NCI-H748 (cell line): ENCODE data around the gene DRAM2.

ENCODE experiments used
- DNase-seq: peaks from one replicate; lab custom pipeline; 2025; ENCODE audit not compliant: unreplicated experiment; lab: John Stamatoyannopoulos, UW

Gene DRAM2

DNA sequence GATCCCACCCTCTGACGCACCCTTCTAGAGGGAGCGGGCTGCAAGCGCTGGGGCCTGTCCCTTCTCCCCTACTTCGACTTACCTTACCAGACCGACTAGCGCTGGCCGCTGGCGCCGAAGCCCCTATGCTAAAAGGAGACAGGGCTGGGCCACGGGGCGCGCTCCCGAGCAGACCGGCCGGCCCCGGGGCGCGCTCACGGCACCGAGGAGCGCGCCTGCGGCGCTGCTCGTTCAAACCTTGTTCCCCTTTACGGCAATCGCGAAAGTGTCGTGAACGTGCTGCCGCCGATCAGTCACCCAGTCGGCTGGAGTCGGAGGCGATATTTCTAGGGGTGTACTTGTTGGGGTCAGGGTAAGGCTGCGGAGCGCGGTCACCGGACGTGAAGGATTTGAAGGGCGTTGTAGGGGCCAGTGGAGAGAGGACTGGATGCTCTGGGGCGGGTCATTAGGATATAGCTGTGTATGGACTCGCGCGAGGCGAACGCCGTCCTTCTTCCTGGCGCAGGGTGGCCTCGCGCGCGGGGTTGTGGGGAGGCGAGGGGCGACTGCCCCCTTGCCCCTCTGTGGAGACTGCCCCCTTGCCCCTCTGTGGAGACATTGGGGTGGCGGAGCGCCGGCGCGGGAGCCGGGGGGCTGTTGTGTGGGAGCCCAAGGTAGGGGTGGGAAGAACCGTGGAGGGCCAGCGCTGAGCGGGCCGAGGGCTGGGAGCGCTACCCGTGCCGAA lies at the start of gene DRAM2, which contains the start of gene CEPT1:
Gene DRAM2 (minus strand): TSS at position 138 of the 724 bp plus-strand sequence. CDS start 8,539 bp downstream, outside the sequence.
Gene CEPT1 (plus strand): TSS at position 268 of the 724 bp plus-strand sequence. CDS start 7,492 bp downstream, outside the sequence.
- DNase-seq: peak; percentile 96

DNA sequence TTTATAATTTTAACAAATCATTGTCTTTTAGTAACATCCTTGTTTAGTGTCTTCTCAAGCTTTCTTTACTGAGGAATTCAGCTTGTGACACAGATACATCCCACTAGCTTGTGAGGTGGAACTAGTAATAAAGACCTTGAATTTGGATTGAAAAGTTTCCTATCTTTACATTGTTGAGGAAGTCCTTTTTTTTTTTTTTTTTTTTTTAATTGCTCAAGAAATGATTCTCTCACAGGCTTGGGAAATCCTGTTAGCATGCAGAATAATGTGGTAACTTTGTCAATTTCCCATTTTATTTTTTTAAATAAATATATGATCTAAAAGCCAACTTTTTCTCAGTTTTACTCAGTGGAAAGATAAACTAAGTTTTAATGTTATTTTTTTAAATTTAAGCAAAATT lies 44.8 kb upstream of the DRAM2 start:
- DNase-seq: no peak

DNA sequence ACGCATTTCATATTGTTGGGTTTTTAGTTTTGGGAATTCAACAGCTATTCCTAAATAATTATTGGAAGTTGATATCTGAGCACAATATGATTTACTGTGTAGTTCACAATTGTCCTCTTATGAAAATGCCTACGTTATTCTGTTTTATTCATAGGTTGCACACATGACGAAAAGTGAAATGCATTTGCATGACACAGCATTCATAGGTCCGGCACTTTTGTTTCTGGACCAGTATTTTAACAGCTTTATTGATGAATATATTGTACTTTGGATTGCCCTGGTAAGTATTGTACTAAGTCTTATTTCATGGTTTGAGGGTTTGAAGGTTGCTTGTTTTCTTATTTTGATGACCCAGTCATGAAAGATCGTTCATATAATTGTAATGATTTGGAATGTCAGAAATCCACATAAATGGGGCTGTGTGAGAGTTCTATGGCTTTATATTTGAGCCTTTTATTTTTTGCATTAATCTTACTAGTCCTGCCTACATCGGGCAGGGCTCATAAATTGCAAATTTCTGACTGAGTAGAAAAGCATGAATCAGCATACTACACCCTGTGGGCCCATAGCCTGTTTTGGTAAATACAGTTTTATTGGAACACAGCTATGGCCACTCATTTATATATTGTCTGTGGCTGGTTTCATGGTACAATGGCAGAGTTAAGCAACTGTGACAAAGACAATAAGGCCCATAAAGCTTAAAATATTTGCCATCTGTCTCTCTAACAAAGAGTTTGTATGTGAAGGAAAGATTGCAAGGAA lies 43.6 kb upstream of the DRAM2 start:
- no peak for DNase-seq

DNA sequence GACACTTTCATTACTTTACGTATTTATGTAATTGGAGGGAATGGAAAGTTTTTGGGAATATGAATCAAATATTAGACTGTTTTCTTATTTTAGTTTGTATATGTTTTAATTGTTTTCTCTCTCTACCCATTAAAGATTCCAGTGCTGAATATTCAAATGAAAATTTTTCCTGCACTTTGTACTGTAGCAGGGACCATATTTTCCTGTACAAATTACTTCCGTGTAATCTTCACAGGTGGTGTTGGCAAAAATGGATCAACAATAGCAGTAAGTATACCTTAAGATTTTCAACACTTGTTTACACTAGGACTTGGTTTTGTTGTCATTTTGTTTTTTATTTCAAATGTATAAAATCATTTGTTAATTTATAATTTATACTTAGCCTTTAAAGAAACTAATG lies 42.2 kb upstream of the DRAM2 start:
- DNase-seq: no peak

DNA sequence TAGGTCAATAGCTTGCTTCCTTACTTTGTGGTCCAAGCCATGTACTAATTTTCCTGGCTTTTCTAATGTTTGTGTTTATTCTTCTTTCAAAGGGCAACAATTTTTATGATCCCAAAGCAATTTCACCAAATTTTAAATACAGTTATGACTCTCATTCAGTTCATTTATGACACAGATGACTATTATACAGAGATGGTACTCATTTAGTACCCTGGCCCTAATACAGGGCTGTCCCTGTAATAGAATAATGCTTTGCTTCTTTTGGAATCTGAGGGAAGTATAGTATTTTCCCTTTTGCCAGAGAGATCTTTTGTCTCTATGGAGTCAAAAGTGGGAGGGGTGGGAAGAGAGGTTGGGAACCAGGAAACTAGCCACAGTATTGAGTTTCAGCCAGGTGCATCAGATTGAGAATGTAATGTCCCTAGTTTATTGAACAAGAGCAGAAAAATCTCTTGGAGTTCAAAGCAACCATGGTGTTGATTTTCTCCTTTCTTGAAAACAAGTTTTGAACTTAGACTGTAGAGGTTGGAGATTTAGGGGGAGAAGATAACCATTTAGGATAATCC lies 40.2 kb upstream of the DRAM2 start:
- DNase-seq: no peak

DNA sequence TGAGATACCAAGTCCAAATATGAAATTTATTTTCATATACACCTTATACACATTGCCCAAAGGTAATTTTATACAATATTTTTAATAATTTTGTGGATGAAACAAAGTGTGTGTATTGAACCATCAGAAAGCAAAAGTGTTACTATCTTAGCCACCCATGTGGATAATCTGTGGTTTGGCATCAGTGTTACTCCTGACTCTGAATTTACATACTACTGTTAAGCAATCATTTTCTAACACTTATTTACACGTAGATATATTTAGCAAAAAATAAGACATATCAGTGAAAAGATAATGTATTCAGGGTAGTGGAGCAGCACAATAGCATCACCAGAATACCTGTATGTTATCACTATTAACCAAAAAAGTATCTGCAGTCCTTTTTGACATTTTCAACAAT lies 36.8 kb upstream of the DRAM2 start:
- DNase-seq: no peak

DNA sequence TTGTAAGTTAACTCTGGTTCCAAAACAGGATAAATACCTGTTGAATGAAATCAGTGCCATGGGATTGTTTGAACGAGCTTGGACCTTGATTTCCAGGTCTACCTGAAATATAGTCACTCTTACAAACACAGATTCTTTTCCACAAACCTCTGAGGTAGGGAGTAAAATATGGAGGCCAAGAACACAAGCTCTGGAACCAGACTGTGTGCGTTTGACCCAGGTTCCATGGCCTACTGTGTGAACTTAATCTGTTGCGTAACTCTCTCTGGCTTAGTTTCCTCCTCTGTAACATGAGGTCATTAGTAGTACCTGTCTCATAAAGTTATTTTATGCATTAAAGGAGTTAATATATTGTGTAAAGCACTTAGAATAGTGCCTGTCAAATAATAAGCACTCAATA lies 35.5 kb upstream of the DRAM2 start:
- no peak for DNase-seq

DNA sequence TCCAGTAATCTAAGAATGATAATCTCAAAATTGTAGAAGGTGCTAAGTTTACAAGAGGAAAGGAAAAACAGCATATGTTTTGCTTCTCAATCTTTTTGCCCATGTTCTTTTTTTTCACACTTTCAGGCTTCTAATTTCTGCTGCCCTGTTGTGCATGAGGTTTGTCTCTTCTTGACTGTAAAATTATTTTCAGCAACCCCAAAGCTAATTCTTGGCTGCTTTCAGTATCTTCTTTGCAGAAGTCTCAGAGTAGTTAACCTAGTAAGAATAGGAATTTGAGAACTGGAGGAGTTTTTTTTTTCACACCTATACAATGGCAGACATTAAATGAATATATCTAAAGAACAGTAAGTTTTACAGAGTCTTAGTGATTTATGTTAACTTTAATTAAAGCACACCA lies 34.2 kb upstream of the DRAM2 start:
- DNase-seq: no peak

DNA sequence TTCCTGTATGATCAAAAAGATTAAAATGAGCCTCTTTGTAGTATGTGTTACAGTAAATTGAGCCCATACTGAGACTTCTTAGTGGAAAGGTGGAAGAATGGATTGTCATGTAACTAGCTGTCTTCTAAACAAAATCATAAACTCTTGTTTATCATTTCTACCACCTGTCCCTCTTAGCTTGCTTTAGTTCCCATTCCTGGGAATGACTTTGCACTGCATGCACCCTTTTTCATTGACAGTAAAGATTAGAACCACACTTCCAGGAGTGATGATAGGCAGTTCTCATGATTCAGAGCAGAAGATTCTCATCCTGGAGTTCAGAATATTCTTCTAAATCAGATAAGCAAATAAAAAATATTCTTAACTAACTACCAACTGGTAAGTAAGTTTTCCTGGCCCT lies 32.6 kb upstream of the DRAM2 start:
- DNase-seq: no peak

DNA sequence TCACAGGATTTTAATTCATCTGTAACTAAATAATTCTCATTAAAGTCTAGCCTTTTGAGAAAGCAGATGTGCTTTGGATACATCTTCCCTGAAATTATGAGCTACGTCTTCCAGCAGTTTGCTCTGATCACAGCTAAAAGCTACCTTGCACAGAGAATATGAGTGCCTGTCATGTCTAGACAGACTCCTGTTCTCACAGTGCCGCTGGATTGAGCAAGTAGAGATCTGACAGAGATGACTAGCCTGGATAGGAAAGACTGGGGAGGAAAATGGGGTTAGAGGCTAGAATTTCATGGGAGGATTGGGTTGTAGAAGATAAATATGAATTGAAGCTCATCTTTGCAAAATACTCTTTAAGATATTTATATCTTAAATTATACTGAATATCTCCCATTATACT lies 24.3 kb upstream of the DRAM2 start:
- DNase-seq: no peak

DNA sequence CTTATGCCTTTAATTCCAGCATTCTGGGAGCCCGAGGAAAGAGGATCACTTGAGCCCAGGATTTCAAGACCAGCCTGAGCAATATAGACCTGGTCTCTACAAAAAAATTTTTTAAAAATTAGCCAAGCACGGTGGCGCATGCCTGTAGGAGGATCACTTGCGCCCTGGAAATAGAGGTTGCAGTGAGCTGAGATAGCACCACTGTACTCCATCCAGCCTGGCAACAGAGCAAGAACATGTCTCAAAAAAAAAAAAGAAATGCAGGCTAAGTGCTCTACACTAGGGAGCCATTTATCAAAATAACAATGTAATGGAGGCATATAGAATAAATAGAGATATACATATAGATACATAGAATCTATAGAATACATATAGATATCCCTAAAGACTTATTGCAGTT lies 23.5 kb upstream of the DRAM2 start:
- no peak for DNase-seq

DNA sequence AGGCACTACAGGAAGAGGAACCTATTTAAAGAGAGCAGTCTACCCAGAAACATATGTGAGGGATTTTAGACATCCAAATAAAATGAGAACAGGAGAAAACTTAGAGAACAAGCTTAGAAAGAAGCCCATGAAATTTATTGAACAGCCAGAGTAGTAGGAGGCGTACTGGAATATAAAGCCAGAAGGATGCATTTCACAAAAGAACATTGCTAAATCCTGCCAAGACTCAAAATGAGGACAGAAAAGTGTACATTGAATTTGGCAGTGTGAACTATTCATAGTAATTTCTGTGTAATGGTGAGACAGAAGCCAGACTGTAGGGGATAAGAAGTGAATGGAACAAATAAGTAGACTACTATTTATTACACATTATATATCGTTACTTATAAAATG lies 22.6 kb upstream of the DRAM2 start:
- DNase-seq: no peak

DNA sequence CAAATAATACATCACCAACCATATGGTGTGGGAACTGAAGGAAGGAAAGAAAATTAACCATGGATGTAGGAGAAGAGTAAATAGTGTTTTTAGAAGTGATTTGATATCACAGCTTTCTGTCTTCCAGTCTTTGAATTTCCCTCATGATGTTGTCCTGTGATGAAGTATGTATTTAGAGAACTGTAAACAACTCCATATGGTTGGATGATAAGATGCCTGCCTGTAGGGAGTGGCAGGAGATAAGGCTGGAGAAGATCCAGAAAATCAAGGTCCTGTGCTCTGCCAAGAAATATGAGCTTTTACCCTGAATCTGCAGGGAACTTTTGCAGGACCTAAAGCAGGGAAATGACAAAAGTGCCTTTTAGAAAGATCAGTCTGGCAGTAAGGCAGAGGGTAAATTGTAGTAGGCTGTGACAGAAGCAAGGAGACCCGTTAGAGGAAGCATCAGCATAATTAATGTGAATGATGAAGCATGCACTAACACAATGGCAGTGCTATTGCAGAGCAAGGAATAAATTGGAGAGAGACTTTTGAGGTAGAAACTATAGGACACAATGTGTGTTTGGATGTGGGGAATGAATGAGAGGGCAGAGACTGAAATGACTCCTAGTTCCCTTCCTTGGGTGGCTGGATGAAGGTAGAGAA lies 22.1 kb upstream of the DRAM2 start:
- no peak for DNase-seq

DNA sequence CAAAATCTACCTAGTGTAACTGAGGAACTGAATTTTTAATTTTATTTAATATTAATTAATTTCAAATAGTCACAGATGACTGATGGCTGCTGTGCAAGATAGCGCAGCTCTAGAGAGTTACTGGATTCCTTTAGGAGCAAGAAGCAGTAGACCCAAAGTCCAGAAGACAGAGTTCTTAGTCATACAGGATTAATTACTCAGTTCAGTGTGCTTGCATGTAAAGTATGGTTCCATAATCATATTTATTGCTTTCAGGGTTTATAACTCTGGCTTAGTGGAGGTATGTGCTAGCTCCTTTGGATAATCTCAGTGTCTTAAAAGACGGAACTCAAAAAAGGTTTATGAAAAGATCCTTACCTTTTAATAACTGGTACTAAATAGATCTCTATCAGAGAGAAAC lies 17.5 kb upstream of the DRAM2 start:
- no peak for DNase-seq

DNA sequence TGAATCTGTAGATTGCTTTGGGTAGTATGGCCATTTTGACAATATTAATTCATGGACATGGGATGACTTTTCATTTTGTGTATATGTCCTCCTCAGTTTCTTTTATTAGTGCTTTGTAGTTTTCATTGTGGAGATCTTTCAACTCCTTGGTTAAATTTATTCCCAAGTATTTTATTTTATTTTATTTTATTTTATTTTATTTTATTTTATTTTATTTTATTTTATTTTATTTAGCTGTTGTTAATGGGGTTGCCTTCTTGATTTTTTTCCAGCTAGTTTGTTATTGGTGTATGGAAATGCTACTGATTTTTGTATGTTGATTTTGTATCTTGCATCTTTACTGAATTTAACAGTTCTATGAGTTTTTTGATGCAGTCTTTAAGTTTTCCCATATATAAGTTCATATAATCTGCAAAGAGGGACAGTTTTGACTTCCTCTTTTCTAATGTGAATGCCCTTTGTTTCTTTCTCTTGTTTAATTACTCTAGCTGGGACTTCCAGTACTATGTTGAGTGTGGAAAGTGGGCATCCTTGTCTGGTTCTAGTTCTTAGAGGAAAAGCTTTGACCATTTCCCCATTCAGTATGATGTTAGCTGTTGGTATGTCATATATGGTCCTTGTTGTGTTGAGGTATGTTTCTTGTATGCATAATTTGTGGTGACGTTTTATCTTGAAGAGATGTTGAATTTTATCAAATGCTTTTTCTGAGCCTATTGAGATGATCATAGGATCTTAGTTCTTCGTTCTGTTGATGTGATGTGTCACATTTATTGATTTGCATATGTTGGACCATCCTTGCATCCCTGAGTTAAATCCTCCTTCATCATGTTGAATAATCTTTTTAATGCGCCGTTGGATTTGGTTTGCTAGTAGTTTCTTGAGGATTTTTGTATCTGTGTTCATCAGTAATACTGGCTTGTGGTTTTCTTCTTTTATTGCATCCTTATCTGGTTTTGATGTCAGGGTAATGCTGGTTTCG lies 14.4 kb upstream of the DRAM2 start:
- DNase-seq: no peak

DNA sequence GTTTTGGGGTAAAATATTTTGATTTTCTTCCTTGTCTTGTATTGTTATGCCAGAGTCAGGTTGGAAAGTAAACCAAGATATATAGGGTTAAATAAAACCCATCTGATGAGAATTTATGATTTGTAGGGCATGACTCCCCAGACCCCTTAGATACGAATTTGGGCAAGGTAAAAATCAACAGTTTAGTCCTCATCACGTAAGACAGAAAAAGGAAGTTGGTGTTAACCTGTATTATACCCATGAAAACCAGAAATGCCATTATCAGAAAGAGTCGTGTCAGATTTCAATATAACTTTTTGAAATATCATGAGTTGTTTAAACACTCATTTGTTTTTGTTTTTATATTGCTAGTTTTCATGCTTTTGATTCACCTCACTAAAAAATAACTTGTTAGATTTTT lies 11.9 kb upstream of the DRAM2 start:
- no peak for DNase-seq

DNA sequence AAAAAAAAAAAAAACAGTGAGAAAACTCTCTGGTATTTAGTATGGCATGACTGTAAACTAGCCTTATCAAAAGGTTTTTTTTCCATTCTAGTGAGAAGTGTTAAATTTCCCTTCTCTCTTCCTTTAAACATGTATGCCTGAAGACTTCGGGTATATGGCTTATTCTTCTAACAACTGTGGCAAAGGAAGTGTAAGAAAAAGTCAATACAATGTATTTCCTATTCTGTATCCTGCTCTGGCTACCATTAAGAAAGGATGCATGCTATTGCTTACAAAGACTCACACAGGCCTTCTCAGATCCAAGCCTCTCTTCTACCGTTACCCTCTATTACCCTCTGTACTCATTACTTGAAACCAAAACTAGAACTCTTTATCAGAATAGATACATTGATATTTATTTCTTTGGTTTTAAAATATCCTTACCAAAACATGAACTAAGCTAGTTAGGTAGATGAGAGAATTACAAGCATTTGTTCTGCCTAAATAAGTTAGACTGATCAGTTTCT lies 8.5 kb upstream of the DRAM2 start:
- no peak for DNase-seq

DNA sequence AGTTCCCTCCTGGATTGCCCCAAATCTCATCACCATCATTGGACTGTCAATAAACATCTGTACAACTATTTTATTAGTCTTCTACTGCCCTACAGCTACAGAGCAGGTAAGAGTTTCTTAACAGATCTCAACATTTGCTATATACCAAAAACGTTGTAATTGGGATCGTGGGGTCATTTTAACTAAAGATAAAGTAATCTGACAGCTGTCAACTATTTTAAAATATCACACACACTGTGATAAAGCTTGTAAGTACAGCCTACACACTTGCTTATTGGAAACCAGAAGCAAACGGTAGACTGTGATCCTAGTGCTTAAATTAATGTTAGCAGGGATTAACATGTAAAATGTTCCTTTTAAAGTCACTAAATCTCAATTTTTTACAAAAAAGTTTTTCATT lies 8.1 kb upstream of the DRAM2 start:
- DNase-seq: no peak

DNA sequence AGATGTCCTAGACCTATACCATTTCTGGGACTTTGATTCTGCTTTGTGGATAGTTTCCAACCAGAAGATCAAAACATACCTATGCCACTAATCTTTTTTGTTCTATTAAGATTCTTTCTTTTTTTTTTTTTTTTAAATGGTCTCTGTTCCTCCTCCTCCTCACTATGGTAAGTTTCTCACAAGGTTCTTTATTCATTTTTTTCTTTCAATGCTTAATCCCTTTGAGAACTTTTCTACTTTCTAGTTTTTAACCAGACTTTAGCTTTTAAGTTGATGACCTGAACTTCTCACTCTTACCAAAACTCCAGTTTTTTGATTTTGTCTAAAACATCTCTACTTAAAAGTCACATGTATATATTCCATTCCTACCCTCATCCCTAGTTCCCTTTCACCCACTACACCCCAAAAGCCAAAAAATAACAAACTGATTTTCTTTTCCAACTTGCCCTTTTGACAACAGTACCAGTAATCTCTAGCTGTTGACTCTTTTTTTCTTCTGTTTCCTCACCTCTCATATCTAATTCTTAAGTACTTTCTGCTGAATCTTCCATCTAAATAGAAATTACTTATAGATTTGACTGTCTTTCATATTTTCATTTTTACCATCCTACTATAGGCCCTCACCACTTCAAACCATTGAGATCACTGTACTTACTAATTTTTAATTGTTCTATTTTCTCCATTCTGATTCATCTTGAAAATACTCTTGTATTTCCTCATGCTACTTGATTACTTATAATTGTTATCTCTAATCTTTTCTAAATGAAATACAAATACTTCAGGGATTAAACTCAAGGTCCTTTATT lies 6.3 kb upstream of the DRAM2 start:
- no peak for DNase-seq

DNA sequence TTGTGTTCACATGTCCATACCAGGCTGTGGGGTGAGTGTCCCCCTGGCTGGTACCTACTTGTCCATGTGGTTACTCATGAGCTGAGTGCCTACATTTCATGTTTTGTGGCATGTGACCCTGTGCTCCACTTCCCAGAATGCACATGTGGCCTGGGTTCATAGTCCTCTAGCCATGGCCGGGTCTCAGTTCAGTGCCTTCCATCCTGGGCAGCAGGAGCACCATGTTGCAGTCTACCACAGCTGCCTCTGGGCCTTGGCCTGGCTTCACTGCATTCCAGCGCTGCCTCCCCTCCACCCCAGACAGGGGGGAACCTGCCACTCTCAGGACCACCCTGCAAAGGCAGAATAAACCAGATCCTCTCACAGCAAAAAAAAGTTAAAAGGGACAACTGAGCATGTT lies 5.6 kb upstream of the DRAM2 start:
- no peak for DNase-seq
